Skeletal muscle satellite cell (primary cell): ENCODE results near the gene SC5D.

Experiments used
- H3K27me3 ChIP-seq: 2 replicates; pipeline ENCODE4 v1.7.0; 2013; ENCODE audit warnings: low read length; ENCODE audit not compliant: control insufficient read depth, insufficient read depth
- H3K36me3 ChIP-seq: 2 replicates; pipeline ENCODE4 v1.7.0; 2013; ENCODE audit warnings: mild to moderate bottlenecking, control low read depth, low read length; ENCODE audit not compliant: insufficient read depth
- H3K4me1 ChIP-seq: 2 replicates; pipeline ENCODE4 v1.7.0; 2013; ENCODE audit warnings: low read length; ENCODE audit not compliant: control insufficient read depth, insufficient read depth
- H3K4me2 ChIP-seq: 2 replicates; pipeline ENCODE4 v1.7.0; 2013; ENCODE audit warnings: mild to moderate bottlenecking, low read length
- H3K4me3 ChIP-seq: 2 replicates; pipeline ENCODE4 v1.7.0; 2013; ENCODE audit warnings: low read length
- H3K9ac ChIP-seq: 2 replicates; pipeline ENCODE4 v1.7.0; 2013; ENCODE audit warnings: mild to moderate bottlenecking, low read depth, low read length, moderate library complexity
- H3K9me3 ChIP-seq: replicated peaks from 2 replicates; pipeline ENCODE4 v1.7.0; 2013; ENCODE audit warnings: mild to moderate bottlenecking, control low read depth, low read length

SC5D gene

DNA sequence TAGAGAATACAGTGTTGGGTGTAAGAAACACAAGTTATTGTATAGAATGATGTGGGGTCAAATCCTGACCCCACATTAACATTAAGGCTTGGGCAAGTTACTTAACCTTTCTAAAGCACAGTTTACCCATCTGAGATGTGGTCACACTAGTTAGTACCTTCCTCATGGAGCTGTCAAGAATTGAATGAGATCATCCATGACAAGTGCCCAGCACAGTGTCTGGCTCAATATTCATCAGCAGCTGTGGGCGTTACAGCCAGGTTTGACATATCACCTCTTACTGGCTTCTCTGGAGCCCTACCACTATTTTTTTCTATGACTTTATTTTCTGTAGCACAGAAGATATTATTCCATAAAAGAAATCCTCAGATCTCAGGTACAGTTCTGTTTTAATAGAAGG lies 57.2 kb downstream of the SC5D start:
- H3K4me1 ChIP-seq = no peaks in the 10 kb centered on the region
- no peak overlapping the region for H3K4me2 ChIP-seq
- no peaks in the 10 kb centered on the region for H3K36me3 ChIP-seq
- H3K4me3 ChIP-seq = no peak overlapping the region
- H3K27me3 ChIP-seq = peaks cover 83% of the 10 kb centered on the region
- no peaks in the 10 kb centered on the region for H3K9me3 ChIP-seq
- H3K9ac ChIP-seq = no peak overlapping the region

DNA sequence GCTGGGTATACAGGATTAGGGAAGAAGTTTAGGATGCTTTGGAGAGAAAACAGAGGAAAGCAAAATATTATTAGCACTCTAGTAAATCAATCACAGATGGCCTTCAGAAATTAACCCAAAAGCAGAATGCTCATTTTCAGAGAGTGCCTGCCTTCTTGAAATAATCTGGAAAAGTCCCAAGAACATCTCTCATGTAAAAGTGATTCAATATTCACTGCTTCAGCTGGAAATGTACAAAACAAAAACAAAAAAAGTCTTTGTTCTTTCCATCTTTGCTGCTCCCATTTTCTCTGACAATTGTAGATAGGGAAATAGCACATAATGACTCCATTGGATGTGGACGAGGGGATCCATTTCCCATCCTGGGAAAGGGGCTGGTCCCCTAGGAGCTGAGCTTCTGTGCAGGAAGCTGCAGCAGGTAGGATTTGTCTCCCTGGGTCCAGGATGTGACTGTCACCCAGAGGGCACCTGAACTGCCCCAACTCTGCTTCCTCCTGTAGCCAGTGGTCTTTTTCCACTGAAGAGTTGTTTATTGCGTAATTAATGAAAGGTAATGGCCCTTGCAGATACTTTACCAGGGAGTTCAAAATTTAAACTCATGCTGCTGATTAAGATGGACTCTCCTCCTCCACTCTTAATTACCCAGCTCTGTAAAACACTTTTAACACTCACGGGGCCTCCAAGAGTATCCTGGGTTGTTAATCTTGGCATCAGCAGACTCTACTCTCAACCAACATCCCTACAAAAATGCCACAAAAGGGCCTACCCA lies 57.9 kb downstream of the SC5D start:
- Histone ChIP-seq H3K27me3 (peaks cover 80% of the 10 kb centered on the region), H3K9me3 (no peaks in the 10 kb centered on the region), H3K4me3 (no peak overlapping the region), H3K4me2 (no peak overlapping the region), H3K4me1 (no peaks in the 10 kb centered on the region), H3K9ac (no peak overlapping the region), H3K36me3 (no peaks in the 10 kb centered on the region)

DNA sequence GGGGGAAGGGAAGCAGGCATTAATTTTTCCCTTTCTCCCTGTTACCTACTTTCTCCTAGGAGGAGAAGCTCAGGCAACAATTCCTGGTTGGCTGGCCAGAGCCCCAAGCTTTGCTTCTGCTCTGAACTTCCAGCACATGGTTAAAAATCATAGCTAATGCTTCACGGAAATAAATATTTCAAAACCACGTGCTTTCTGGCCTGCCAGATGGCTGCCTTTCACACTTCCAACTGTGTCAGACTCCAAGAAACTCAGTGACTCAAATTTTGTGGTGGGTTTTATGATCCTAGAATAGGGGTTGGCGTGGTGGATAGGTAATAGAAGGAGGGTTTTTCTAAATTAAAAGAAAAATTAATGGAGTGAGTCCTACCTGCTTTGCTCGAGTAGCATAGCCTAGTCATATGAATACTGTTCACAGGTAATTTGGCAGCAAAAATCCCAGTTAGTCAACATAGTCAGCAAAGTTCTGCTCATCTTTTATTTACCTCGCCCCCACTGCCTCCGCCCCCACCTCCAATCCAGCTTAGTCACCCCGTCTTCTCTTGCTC lies 58.6 kb downstream of the SC5D start:
- H3K9me3 ChIP-seq = no peaks in the 10 kb centered on the region
- no peaks in the 10 kb centered on the region for H3K4me1 ChIP-seq
- no peak overlapping the region for H3K9ac ChIP-seq
- H3K27me3 ChIP-seq = peaks cover 76% of the 10 kb centered on the region
- no peaks in the 10 kb centered on the region for H3K36me3 ChIP-seq
- no peak overlapping the region for H3K4me2 ChIP-seq
- no peak overlapping the region for H3K4me3 ChIP-seq

DNA sequence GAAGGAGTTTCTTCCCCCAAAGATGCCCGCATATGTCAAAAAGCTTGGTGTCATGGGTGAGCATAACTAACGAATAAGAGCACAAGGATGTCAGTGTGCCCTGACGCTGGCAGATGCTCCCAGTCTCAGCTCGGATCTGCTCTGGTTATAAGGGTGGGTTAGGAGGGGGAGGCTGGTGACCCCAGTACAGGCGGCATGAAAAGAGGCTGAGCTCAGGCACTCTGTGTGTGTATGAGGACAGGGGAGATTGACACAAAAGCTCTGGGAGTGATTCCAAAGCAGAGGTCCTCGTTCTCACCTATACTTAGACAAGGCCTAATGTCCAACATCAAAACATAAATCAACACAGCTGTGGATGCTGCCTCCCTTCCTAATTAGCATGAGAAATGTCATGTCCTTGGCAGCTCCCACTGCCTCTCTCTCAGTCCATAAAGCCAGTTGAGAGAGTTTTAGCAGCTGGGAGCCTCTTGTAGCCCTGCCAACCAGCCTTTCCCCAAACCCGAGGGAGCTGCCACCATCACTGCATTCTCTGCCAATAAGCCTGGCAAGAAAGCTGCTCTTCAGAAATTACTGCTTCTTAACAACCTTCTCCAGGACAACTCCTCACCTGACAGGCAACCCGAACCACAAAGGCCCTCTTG lies 59.8 kb downstream of the SC5D start:
- Histone ChIP-seq H3K4me1 (no peaks in the 10 kb centered on the region), H3K27me3 (peaks cover 65% of the 10 kb centered on the region), H3K4me3 (no peak overlapping the region), H3K36me3 (no peaks in the 10 kb centered on the region), H3K9me3 (no peaks in the 10 kb centered on the region), H3K4me2 (no peak overlapping the region), H3K9ac (no peak overlapping the region)

DNA sequence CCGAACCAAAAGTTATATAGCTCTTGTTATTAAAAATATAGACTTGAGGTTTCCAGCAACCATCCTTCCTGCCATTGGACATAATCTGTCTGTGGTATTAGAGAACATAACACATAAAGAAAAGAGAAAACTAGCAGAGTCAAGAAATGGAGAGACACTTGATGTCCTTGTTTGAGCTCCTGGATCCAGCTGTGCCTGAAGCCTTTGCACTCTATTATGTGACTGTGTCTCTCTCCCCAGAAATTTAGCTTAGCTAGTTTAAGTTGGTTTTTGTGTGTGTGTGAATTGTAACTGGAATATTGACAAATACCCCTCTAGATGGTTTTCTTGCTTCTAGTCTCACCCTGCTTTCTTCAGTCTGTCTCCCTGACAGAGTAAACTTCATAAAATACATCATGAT lies 61.6 kb downstream of the SC5D start:
- no peaks in the 10 kb centered on the region for H3K36me3 ChIP-seq
- H3K9me3 ChIP-seq = no peaks in the 10 kb centered on the region
- no peaks in the 10 kb centered on the region for H3K4me1 ChIP-seq
- no peak overlapping the region for H3K4me2 ChIP-seq
- H3K27me3 ChIP-seq = peaks cover 53% of the 10 kb centered on the region
- no peak overlapping the region for H3K9ac ChIP-seq
- H3K4me3 ChIP-seq = no peak overlapping the region

DNA sequence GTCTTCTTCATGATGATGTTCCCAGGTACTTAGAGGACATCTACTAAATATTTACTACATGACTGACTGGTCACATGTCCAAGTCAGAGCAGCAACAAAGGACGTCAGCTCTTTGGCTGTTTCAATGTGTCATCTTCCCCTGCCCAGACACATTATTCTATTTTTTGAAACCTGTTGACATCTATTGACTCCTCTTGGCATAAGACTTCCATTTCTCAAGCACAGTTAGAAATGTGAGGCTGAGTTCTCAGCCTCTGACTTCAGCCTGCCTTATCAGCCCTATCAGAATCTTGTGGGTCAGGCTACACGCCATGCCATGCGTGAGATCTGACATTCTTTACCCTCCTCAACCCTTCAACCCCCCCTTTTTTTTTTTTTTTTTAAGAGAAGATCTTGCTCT lies 63.8 kb downstream of the SC5D start:
- Histone ChIP-seq H3K4me1 (no peaks in the 10 kb centered on the region), H3K36me3 (no peaks in the 10 kb centered on the region), H3K4me3 (no peak overlapping the region), H3K9me3 (no peaks in the 10 kb centered on the region), H3K4me2 (no peak overlapping the region), H3K27me3 (peaks cover 32% of the 10 kb centered on the region), H3K9ac (no peak overlapping the region)
